Psoas muscle (tissue), 8 donors: ENCODE measurements around the gene TLE3. TPM values are rescaled to one million over a fixed set of nuclear protein-coding genes. Genes with fewer than 3 reads are reported as not detected.

ENCODE experiments used
- ATAC-seq, 4 donors: fragments of 200-7000 bp; cut with Tn5 transposase; one replicate each; pipeline ENCODE4 v1.9.1; 2020; ENCODE audit warnings: moderate library complexity in 3 of 4, mild to moderate bottlenecking in 2 of 4
- DNase-seq, 2 donors: peaks; one replicate each; pipeline ENCODE4 v3.0.0-alpha.2; 2020
- H3K27ac ChIP-seq: fragments of 200-600 bp; one replicate; pipeline ENCODE4 v1.8.0; 2022
- H3K27me3 ChIP-seq, 3 donors: fragments of 200-600 bp in 1 of 3; one replicate each; pipeline versions ENCODE4 v1.6.1 to v1.8.0; 2013 to 2022; ENCODE audit warnings: low read length in 2 of 3, mild to moderate bottlenecking in 2 of 3, moderate library complexity in 1 of 3; ENCODE audit not compliant: insufficient read depth in 3 of 3
- H3K36me3 ChIP-seq, 2 donors: fragments of 200-600 bp in 1 of 2; one replicate each; pipeline versions ENCODE4 v1.6.1 to v1.8.0; 2013 to 2022; ENCODE audit warnings: low read depth in 1 of 2, mild to moderate bottlenecking in 1 of 2, moderate library complexity in 1 of 2; ENCODE audit not compliant: insufficient read depth in 1 of 2
- H3K4me1 ChIP-seq: fragments of 200-600 bp; one replicate; pipeline ENCODE4 v1.8.0; 2022
- H3K4me3 ChIP-seq: fragments of 200-600 bp; one replicate; pipeline ENCODE4 v1.8.0; 2022; ENCODE audit warnings: mild to moderate bottlenecking
- H3K9me3 ChIP-seq: fragments of 200-600 bp; one replicate; pipeline ENCODE4 v1.8.0; 2022
- WGBS, 3 donors: extraction: QIAGEN DNeasy Blood & Tissue Kit; methylation state at CpG; one replicate each; pipeline versions ENCODE4 v1.1.6 to v1.1.7; 2013; 5-methylcytosine and 5-hydroxymethylcytosine counted together
- intact Hi-C, 2 donors: fragments of 100-400 bp; cut with DNase I; formaldehyde crosslinking; loops; one replicate each; pipeline versions ENCODE4 v1.11.0 to v1.14.2; 2022
- polyA plus RNA-seq, 3 donors: library from polyadenylated mRNA; stranded (reverse); fragments of 200-250 nt; gene quantifications; one replicate each; pipeline ENCODE4 v1.2.3, GENCODE V29; 2013
- total RNA-seq, 4 donors: library from RNA; stranded (reverse); fragmentation: NEBNext Ultra II Directional in 2 of 4; extraction: Animal tissue kit (Norgen Biotek cat#: 25700) in 2 of 4; gene quantifications; one replicate each; pipeline versions ENCODE4 v1.2.1 to v1.2.4, GENCODE V29; 2021 to 2023
- TF ChIP-seq, protein P1 (sequence below): fragments of 200-600 bp; IDR thresholded peaks from one replicate; pipeline ENCODE4 v1.8.0; 2022; ENCODE audit warnings: antibody characterized with exemption
- donor health status: healthy with polysubstance abuse.
- donor health status: DM: no; HTN: no; CAD: no; lungs with moderate emphysema.
- donor health status: Bipolar disorder and iron deficiency.
- donor health status: healthy.
- donor health status: DM: yes; HTN: yes; CAD: no.
- donor health status: DM: no; HTN: no; CAD: no.
- donor health status: DM: no; HTN: no; CAD: no.
- donor health status: DM: yes; HTN: yes; CAD: no.

The TLE3 gene
- total and polyA plus RNA-seq, 7 donors: 4.3 to 59.9 (median 10.8) TPM

- H3K36me3 ChIP-seq: peaks cover 5 to 49% of the 10 kb centered on the region in 2 donors
- no peak for DNase-seq
- H3K4me3 ChIP-seq: no peak overlapping the region
- WGBS, 3 donors: 69 to 77% (median 71%) methylated on average over 13 of the region's 13 CpGs
- peaks cover 23% of the 10 kb centered on the region for H3K4me1 ChIP-seq
- TF ChIP-seq, protein P1, sequence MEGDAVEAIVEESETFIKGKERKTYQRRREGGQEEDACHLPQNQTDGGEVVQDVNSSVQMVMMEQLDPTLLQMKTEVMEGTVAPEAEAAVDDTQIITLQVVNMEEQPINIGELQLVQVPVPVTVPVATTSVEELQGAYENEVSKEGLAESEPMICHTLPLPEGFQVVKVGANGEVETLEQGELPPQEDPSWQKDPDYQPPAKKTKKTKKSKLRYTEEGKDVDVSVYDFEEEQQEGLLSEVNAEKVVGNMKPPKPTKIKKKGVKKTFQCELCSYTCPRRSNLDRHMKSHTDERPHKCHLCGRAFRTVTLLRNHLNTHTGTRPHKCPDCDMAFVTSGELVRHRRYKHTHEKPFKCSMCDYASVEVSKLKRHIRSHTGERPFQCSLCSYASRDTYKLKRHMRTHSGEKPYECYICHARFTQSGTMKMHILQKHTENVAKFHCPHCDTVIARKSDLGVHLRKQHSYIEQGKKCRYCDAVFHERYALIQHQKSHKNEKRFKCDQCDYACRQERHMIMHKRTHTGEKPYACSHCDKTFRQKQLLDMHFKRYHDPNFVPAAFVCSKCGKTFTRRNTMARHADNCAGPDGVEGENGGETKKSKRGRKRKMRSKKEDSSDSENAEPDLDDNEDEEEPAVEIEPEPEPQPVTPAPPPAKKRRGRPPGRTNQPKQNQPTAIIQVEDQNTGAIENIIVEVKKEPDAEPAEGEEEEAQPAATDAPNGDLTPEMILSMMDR: no peak
- ATAC-seq: peak in 2 of 4 donors; percentile 6 to 40
- intact Hi-C loops: no loop called here
- H3K9me3 ChIP-seq: no peaks in the 10 kb centered on the region
- no peaks in the 10 kb centered on the region for H3K27me3 ChIP-seq
- H3K27ac ChIP-seq: no peak overlapping the region
Measured at GRCh38 chr15:70078578-70079417, 18.9 kb downstream of the TLE3 start.

DNA sequence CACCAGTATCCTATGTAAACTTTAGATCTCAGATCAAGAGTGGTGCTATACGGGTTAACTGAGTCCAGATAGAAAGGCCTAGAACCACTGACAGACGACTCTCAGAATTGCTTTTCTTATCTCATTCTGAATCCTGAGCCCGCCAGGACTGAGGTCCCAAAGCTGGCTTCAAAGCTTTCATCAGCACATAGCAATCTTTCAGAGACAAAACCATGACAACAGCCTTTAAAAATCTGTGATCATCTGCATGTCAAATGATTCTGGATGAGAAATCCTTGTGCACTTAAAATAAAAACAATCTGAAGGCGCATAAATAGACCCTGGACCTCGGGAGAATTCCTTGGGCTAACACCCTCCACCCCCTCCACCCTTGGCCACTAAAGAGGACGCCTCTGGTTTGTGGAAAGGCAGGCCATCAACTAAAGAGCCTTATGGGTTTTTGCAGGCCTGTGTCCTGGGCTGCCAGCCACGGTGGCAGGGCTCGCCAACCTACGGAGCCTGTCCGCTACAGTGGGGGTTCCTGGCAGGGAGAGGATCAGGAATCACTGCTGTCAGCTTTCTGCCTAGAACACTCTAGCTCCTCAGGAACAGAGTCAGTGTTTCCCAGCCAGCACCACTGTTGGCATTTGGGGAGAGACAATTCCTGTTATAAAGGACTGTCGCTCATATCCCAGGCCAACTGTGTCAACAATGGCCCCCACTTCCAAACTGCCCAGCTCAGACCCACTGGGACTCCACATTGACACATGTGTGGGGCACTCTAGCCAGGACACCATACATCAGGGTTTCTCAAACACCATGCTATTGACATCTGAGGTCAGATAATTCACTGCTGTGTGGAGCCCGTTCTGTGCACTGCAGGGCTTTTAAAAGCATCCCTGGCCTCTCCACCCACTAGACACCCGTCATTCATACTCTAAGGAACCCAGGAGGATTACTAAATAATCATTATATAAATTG lies 20.2 kb downstream of the TLE3 start:
- Histone ChIP-seq H3K27me3 (no peaks in the 10 kb centered on the region), H3K4me1 (peaks cover 23% of the 10 kb centered on the region), H3K4me3 (no peak overlapping the region), H3K9me3 (no peaks in the 10 kb centered on the region), H3K27ac (no peak overlapping the region), H3K36me3 (peaks cover 5 to 56% of the 10 kb centered on the region in 2 donors)
- 31 to 39% (median 37%) methylated on average over 13 of the region's 13 CpGs for WGBS, 3 donors
- TF ChIP-seq, protein P1: no peak
- DNase-seq (peak; percentile 40 to 65), ATAC-seq (peak; percentile 71 to 93 (median 80))
- intact Hi-C loops: no loop called here

GRCh38 chr15:70074380-70074779 lies 23.3 kb downstream of the TLE3 start:
- TF ChIP-seq, protein P1: no peak
- 96 to 97% (median 96%) methylated on average over 13 of the region's 13 CpGs for WGBS, 3 donors
- intact Hi-C loops: no loop called here
- DNase-seq (no peak), ATAC-seq (no peak)
- H3K4me3 ChIP-seq: no peak overlapping the region
- peaks cover 24% of the 10 kb centered on the region for H3K4me1 ChIP-seq
- no peak overlapping the region for H3K27ac ChIP-seq
- H3K9me3 ChIP-seq: no peaks in the 10 kb centered on the region
- peaks cover 9 to 64% of the 10 kb centered on the region in 2 donors for H3K36me3 ChIP-seq
- H3K27me3 ChIP-seq: no peaks in the 10 kb centered on the region

- no peaks in the 10 kb centered on the region for H3K9me3 ChIP-seq
- no peak overlapping the region for H3K27ac ChIP-seq
- H3K27me3 ChIP-seq: no peaks in the 10 kb centered on the region
- TF ChIP-seq, protein P1: no peak
- no peak overlapping the region for H3K4me3 ChIP-seq
- ATAC-seq (no peak), DNase-seq (no peak)
- H3K4me1 ChIP-seq: peaks cover 15% of the 10 kb centered on the region
- peaks cover 9 to 73% of the 10 kb centered on the region in 2 donors for H3K36me3 ChIP-seq
- intact Hi-C loops: no loop called here
- WGBS, 3 donors: 93 to 95% (median 94%) methylated on average over 3 of the region's 3 CpGs
Measured at GRCh38 chr15:70072479-70072878, 25.2 kb downstream of the TLE3 start.
